GM11168 (cell line): ENCODE data around the gene CERS4.
"Not testable (repeated sequence)": the region's sequence is repeated elsewhere in the genome, so short reads cannot be mapped to it uniquely, and the experiment has no call there.

ENCODE experiments used
- in situ Hi-C: fragments of 300-500 bp; cut with MboI; formaldehyde crosslinking; loops from one replicate; pipeline ENCODE4 v1.12.0; 2022; ENCODE audit warnings: low sequenced_read_pairs; ENCODE audit not compliant: unreplicated experiment

CERS4 gene

DNA sequence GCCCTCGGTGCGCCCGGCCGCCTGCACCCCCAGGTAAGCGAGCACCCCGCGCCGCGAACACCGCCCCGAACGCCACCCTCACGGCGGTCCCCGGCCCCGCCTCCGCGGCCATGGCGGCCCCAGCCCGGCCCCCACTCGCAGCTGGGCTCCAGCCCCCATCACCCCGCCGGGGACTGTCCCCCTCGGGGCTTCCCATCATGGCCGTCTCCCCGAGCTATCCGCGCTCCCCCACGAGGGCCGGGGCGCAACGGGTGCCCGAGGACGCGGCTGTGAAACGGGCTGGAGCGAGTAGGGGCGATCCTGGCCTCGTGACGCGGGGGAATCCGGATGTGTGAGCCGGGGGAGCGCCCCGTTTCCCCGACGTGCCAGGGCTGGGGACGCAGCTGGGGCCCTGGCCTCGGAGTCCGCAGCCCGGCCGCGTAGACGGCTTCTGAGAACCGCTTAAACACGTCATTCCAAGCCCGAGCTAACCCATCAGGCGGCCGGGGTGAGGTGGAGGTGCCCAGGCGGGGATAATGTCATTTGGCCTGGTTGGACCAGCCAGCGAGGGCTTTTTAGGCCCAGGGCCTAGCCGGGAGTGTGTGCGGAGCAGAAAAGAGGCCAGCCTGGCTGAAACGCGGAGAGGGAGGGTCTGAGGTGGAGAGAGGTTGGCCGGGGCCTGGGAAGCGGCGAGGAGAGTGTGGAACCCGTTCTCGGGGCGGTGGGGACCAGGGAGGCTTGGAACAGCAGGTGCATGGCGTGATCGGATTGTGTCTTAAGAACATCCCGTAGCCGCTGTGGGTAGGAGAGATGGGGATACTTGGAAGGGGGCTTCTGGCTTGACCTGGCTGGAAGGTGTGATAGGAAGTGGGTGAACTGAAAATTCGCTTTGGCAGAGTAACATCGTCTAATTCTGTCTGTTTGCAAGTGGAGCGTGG is 550 bp downstream of the CERS4 start:
- in situ Hi-C loops = no loop called here

DNA sequence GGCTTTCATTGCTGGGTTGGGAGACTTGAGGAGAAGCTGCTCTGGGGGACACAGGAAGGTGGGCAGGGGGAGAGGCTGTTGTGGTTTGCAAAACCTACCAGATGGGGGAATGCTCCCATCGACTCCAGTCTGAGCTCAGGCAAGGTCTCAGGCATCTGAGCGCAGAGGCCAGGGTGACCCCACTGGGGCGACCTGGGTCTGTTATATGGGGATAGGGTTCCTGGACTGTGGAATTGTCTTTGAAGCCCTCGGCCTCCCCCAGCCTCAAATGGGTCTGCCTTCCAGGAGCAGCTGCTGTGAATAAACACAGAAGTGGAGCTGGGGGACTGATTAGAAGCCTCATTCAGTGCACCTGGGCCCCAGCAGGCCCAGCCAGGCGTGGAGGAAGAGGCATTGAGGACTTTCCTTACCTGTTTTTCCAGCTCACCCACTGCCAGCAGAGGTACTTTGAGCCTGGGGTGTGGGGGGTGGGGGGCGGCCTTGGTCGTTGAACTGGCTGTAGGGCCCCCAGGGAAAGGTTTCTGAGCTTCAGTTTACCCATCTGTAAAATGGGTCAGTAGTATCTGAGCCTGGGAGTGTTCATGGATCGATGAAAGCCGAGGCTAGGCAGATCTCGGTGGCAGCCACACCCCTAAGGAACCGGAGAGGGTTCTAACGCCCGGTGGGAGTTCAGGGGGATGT is 1.4 kb downstream of the CERS4 start:
- in situ Hi-C loops = no loop called here

GRCh38 chr19:8212212-8212611 is 3.0 kb downstream of the CERS4 start:
- in situ Hi-C loops = no loop called here

DNA sequence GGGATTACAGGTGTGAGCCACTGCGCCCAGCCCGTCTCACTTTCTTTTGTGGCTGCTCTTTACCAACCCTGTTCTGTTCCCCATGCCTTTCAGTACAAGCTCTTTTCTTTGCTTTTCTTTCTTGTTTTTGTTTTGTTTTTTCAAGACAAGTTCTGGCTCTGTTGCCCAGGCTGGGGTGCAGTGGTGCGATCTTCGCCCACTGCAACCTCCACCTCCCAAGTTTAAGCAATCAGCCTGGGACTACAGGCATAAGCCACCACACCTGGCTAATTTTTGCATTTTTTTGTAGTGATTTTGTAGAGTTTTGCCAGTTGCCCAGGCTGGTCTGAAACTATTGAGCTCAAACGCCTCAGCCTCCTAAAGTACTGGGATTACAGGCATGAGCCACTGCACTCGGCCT is 3.7 kb downstream of the CERS4 start:
- in situ Hi-C loops = no loop called here

DNA sequence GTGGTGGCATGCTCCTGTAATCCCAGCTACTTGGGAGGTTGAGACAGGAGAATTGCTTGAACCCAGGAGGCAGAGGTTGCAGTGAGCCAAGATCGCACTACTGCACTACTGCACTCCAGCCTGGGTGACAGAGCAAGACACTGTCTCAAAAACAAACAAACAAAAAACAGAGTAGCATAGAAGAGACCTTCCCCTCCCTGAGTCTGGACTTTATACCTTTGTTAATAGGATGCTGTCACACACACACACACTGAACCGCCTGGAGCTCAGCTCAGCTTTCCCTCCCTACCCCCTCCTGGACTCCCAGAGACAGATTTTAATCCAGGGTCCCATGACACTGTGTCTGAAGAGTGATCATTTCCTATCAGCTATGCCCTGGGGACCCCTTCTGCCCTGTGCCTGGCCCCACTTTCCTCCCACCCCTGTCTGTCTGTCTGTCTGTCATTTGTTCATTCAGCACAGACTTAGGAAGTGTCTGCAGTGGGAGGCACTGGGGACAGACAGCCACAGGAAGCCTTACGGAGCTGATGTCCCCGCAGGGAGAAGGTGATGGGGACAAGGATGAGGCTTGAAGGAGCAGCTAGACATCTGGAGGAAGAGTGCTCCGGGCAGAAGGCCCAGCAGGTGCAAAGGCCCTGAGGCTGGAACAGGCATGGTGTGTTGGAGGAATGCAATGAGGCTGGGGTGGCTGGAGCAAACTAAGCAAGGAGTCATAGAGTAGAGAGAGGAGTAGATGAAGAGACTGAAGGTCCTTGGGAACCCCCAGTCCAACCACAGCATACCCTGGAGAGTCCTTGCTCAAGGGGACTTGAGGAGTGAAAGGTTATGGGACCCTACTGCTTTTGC is 4.9 kb downstream of the CERS4 start:
- in situ Hi-C loops = no loop called here

GRCh38 chr19:8214802-8215201 is 5.6 kb downstream of the CERS4 start:
- in situ Hi-C loops = no loop called here

- in situ Hi-C loops = no loop called here
Measured at GRCh38 chr19:8215783-8216182, 6.6 kb downstream of the CERS4 start.

GRCh38 chr19:8216357-8216756 is 7.2 kb downstream of the CERS4 start:
- in situ Hi-C loops = no loop called here

GRCh38 chr19:8218127-8218526 is 9.0 kb downstream of the CERS4 start:
- in situ Hi-C loops = not testable (repeated sequence)

GRCh38 chr19:8220481-8220880 is 11.3 kb downstream of the CERS4 start:
- in situ Hi-C loops = no loop called here

DNA sequence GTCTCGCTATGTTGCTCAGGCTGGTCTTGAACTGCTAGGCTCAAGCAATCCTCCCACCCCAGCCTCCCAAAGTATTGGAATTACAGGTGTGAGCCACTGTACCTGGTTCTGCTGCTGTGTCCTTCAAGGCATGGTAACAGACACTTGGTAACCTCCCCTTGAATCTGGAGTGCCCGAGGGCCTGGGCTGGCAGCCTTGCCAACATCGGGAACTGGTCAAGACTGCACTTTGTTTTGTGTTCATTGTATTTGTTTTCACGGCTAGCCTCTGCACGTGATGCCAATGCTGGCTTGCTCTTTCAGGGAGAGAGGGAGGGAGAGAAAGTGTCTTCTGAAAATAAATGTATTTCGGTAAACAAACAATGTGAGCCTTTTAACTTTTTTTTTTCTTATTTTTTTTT is 12.0 kb downstream of the CERS4 start:
- in situ Hi-C loops = no loop called here

DNA sequence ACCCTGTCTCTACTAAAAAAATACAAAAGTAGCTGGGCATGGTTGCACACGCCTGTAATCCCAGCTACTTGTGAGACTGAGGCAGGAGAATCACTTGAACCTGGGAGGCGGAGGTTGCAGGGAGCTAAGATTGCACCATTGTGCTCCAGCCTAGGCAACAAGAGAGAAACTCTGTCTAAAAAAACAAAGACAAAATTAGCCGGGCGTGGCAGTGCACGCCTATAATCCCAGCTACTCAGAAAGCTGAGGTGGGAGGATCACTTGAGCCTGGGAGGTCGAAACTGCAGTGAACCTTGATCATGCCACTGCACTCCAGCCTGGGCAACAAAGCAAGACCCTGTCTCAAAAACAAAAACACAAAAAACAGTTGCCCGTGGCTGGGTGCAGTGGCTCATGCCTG is 14.3 kb downstream of the CERS4 start:
- in situ Hi-C loops = not testable (repeated sequence)

- in situ Hi-C loops = no loop called here
Measured at GRCh38 chr19:8224394-8225145, 15.4 kb downstream of the CERS4 start.

GRCh38 chr19:8231073-8231604 is 22.0 kb downstream of the CERS4 start:
- in situ Hi-C loops = no loop called here

DNA sequence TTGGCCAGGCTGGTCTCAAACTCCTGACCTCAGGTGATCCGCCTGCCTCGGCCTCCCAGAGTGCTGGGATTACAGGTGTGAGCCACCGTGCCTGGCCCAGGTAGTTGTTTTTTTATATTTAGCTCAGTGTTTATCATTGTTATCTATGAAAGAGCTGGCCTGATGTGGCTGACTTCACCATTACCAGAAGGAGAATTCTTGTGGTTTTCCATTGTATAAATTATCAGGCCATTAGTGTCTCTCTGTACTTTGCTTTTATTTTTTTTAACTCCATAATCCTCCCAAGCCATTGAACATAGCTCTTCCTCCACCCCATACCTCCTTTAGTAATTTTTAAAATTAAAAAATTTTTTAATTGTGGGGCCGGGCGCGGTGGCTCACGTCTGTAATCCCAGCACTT is 24.2 kb downstream of the CERS4 start:
- in situ Hi-C loops = no loop called here

DNA sequence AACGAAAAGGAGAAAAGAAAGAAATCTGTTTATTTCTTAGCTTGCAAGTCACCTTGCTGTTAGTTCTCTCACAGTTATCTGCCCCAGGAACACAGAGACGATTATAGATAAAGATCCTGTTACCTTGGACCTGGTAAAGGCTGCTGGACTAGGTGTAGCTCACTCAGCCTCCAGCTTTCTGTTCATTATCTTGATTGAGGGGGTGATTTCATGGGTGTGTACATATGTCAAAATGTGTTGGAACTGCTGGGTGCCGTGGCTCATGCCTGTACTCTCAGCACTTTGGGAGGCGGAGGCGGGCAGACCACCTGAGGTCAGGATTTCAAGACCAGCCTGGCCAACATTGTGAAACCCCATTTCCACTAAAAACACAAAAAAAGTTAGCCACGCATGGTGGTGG is 27.9 kb downstream of the CERS4 start:
- in situ Hi-C loops = no loop called here

DNA sequence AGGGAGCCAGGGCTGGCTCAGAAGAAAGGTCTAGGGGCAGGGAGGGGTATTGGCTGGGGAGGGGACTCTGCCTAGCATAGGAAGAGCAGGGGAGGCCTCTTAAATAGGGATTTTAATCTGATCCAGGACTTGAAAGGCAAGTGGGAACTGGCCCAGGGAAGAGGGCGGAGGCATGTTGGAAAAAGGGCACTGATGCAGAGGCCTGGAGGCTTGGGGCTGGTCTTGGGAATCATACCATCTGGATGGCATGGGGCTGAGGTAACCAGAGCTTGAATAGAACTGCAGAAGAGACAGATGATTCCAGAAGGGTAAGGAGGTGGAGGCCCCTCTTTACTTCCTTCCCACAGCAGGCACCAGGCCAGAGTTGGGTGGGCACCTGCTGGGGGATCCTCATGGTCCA is 29.1 kb downstream of the CERS4 start:
- in situ Hi-C loops = no loop called here

GRCh38 chr19:8239528-8240273 is 30.5 kb downstream of the CERS4 start:
- in situ Hi-C loops = no loop called here
